GM18868 (cell line): ENCODE data around the gene CCM2.

Experiments
- ATAC-seq: cut with Tn5 transposase; IDR thresholded peaks from one replicate; pipeline ENCODE4 v1.9.1; 2021; ENCODE audit warnings: mild to moderate bottlenecking, moderate library complexity; ENCODE audit not compliant: unreplicated experiment

CCM2 gene

GRCh38 chr7:45061806-45062425 is 61.9 kb downstream of the CCM2 start:
- no peak for ATAC-seq

GRCh38 chr7:45064047-45064725 is 64.2 kb downstream of the CCM2 start:
- ATAC-seq: no peak

- no peak for ATAC-seq
Measured at GRCh38 chr7:45065031-45065995, 65.3 kb downstream of the CCM2 start.

- no peak for ATAC-seq
Measured at GRCh38 chr7:45066409-45066808, 66.4 kb downstream of the CCM2 start.

- no peak for ATAC-seq
Measured at GRCh38 chr7:45067582-45067981, 67.6 kb downstream of the CCM2 start.

- no peak for ATAC-seq
Measured at GRCh38 chr7:45068236-45069023, 68.4 kb downstream of the CCM2 start.

GRCh38 chr7:45069444-45070253 is 69.6 kb downstream of the CCM2 start:
- ATAC-seq: no peak

- ATAC-seq: no peak
Measured at GRCh38 chr7:45070254-45070642, 70.2 kb downstream of the CCM2 start.

GRCh38 chr7:45071528-45071927 is 71.5 kb downstream of the CCM2 start:
- ATAC-seq: no peak

- ATAC-seq: no peak
Measured at GRCh38 chr7:45072131-45073030, 72.4 kb downstream of the CCM2 start.

- ATAC-seq: no peak
Measured at GRCh38 chr7:45073031-45073785, 73.2 kb downstream of the CCM2 start.

GRCh38 chr7:45073786-45074527 is 74.0 kb downstream of the CCM2 start:
- no peak for ATAC-seq

- no peak for ATAC-seq
Measured at GRCh38 chr7:45074528-45075354, 74.7 kb downstream of the CCM2 start.

- ATAC-seq: no peak
Measured at GRCh38 chr7:45075355-45075644, 75.3 kb downstream of the CCM2 start.

- no peak for ATAC-seq
Measured at GRCh38 chr7:45075871-45076796, 76.1 kb downstream of the CCM2 start.

- ATAC-seq: no peak
Measured at GRCh38 chr7:45076946-45077345, 76.9 kb downstream of the CCM2 start.
